ENCODE measurements around the gene PCYT2. TPM values are rescaled to one million over a fixed set of nuclear protein-coding genes. Genes with fewer than 3 reads are reported as not detected.
A peak's percentile ranks its signal among the peaks of the same experiment; 100 is the strongest.

The PCYT2 gene
- total and polyA plus RNA-seq, 10 of the 15 experiments (the other 5 are each of a cell fraction or from before 2014, with no cell fraction given) = 0.63 to 72.0 (median 45.0) TPM

DNA sequence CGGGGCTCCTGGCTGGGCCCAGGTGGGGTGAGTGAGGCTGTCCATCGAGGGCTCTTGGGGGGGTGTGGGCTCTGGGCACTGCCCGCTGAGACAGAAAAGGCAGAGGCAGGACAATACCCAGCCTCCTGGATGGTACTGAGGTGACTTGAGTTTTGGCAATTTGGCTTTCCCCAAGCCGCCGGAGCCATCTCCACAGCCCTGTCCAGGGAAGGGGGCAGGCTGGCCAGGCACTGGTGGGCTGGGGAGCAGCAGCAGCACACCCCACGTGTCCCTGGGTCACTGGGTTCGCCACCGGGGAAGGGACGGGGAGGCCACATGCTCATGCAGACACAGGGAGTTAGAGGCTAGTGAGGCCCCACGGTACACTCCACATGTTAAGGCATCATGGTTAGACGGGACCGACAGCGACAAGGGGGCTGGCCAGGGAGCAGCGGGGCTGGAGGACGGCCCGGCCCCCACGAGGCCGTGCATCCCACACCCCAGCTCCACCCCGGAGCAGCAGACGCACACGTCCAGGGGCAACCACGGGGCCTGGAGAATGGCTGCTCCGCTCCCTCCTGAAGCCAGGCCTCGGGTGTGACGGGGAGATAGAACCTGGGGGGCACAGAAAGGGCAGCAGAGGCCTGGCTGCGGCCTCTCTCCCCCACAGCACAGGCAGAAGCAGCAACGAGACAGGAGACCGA is 43.1 kb downstream of the PCYT2 start:
- 74% methylated on average over 18 of the region's 28 CpGs for WGBS (ENCODE audit: insufficient coverage, insufficient replicate concordance, low lambda C conversion rate, missing lambda C conversion rate)
- H3K27ac ChIP-seq (ENCODE audit: control insufficient read depth, insufficient read depth) = no peak overlapping the region
- BruUV-seq (replicated peaks) = no TSS peak

More for the DNA sequence above, 43.1 kb downstream of the PCYT2 start:
- SMC1A ChIA-PET (ENCODE audit: uncharacterized antibody, unreplicated experiment) = no interaction called here
- RAD21 ChIA-PET (ENCODE audit: unreplicated experiment) = no interaction called here
- H3K4me3 ChIP-seq = no peak overlapping the region
- H3K9ac ChIP-seq (ENCODE audit: control insufficient read depth, insufficient read depth, low read length) = no peak overlapping the region
- intact Hi-C loops (cut with micrococcal nuclease; ENCODE audit: unreplicated experiment) = no loop called here
- H3K4me2 ChIP-seq (ENCODE audit: control insufficient read depth, insufficient read depth) = no peak overlapping the region
- no peak overlapping the region for H2AFZ ChIP-seq (ENCODE audit: control insufficient read depth, low read depth, low read length)
- 0 out of 2 replicates have a peak, but pooled peaks cover 3% of the 10 kb centered on the region for H4K20me1 ChIP-seq (ENCODE audit: control insufficient read depth, insufficient read depth)
- FAIRE-seq (no peak), DNase-seq (ENCODE audit: low read depth, low spot score) (no peak), ATAC-seq (no peak)
- CTCF ChIA-PET = interaction anchor here (1.3 to 2.5 kb wide), 2 partner anchors 14 to 25 kb away, joined by 3 to 10 read pairs; no protein-coding TSS in a partner anchor
- no peaks in the 10 kb centered on the region for H3K9me3 ChIP-seq (replicated peaks; ENCODE audit: control insufficient read depth, insufficient read depth, low read length)
- peak; percentile 90 for TF ChIP-seq POLR2A (IDR thresholded peaks at IDR 0.05; ENCODE audit: low read depth, low read length)
- no peak for TF ChIP-seq BACH1 (IDR thresholded peaks at IDR 0.05; ENCODE audit: borderline replicate concordance)
- peak; percentile 31; the same call in 1 of the 3 replicates for TF ChIP-seq POU2F2 (IDR thresholded peaks at IDR 0.05; ENCODE audit: borderline replicate concordance, low read depth, low read length)
- peak; percentile 37; the same call in 1 of the 2 replicates for TF ChIP-seq TCF3 (IDR thresholded peaks at IDR 0.05; ENCODE audit: borderline replicate concordance, insufficient read depth, low read depth, low read length)
- TF ChIP-seq POLR2AphosphoS2 (IDR thresholded peaks at IDR 0.05; ENCODE audit: low read depth, low read length) = peak; percentile 74
- TF ChIP-seq SREBF1 (IDR thresholded peaks at IDR 0.05; ENCODE audit: low read length) = no peak
- peak; percentile 17 for TF ChIP-seq POLR2AphosphoS5 (IDR thresholded peaks at IDR 0.05; ENCODE audit: low read length)
- peak; percentile 49; the same call in 1 of the 2 replicates for TF ChIP-seq CHD2 (IDR thresholded peaks at IDR 0.05; ENCODE audit: borderline replicate concordance, low read depth, low read length)
- no peak for TF ChIP-seq NR2F1 (conservative IDR thresholded peaks at IDR 0.05)
- TF ChIP-seq, protein P1, sequence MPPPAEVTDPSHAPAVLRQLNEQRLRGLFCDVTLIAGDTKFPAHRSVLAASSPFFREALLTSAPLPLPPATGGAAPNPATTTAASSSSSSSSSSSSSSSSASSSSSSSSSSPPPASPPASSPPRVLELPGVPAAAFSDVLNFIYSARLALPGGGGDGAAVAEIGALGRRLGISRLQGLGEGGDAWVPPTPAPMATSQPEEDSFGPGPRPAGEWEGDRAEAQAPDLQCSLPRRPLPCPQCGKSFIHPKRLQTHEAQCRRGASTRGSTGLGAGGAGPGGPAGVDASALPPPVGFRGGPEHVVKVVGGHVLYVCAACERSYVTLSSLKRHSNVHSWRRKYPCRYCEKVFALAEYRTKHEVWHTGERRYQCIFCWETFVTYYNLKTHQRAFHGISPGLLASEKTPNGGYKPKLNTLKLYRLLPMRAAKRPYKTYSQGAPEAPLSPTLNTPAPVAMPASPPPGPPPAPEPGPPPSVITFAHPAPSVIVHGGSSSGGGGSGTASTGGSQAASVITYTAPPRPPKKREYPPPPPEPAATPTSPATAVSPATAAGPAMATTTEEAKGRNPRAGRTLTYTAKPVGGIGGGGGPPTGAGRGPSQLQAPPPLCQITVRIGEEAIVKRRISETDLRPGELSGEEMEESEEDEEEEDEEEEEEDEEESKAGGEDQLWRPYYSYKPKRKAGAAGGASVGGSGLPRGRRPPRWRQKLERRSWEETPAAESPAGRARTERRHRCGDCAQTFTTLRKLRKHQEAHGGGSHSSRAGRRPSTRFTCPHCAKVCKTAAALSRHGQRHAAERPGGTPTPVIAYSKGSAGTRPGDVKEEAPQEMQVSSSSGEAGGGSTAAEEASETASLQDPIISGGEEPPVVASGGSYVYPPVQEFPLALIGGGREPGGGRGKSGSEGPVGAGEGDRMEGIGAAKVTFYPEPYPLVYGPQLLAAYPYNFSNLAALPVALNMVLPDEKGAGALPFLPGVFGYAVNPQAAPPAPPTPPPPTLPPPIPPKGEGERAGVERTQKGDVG (CRISPR knock-in tag; IDR thresholded peaks at IDR 0.05) = no peak
- in situ Hi-C loops (cut with MboI) = no loop called here
- H3K36me3 ChIP-seq (ENCODE audit: control insufficient read depth in 2 of 2, insufficient read depth in 2 of 2, low read length in 1 of 2) = peaks cover 9 to 24% of the 10 kb centered on the region in 2 experiments; a peak in 3 of 4 replicates
- peaks cover 11% of the 10 kb centered on the region for H3K4me1 ChIP-seq (ENCODE audit: control insufficient read depth, insufficient read depth, low read length)
- POLR2A ChIA-PET = interaction anchor here (2.2 to 3.5 kb wide), 2 partner anchors 25 to 57 kb away, joined by 13 to 26 read pairs; partner anchors contain the start of genes ALYREF and ANAPC11
- H3K27me3 ChIP-seq (replicated peaks in 1 of 2; ENCODE audit: control insufficient read depth in 2 of 2, insufficient read depth in 2 of 2, low read length in 1 of 2) = no peaks in the 10 kb centered on the region
- H3K79me2 ChIP-seq (ENCODE audit: control insufficient read depth, insufficient read depth, low read length) = peaks cover 67% of the 10 kb centered on the region

Measured in GM12878 (cell line).